ENCODE results near the gene SH2D7. TPM values are rescaled to one million over a fixed set of nuclear protein-coding genes. Genes with fewer than 3 reads are reported as not detected.
A peak's percentile ranks its signal among the peaks of the same experiment; 100 is the strongest.

SH2D7 gene
- total RNA-seq, 2 donors from 2014 or later: not detected

DNA sequence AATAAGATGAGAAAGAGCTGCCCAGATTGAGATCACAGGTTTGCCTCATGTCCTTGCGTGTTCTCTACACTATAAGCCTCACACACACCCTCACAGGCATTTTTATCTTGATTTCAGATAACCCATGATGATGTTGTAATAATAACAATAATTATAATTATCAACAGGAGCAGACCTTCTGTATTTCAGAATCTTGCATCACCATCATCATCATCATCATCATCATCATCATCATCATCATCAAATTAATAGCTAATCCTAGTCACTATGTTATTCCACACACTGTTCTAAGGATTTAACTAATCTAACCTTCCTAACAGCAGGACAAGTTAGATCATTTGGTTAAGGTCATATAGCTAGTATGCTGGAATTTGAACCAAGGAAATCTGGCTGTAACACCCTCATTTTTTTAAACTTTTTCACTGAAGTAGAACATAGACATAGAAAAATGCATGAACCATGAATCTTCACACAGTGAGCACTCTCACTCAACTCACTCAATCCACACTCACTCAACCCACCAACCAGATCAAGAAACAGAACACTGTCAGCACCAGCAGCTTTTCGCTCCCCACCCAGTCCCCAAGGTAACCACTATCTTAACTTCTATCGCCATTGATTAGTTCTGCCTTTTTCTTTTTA, 1.8 kb upstream of the SH2D7 start:
- peaks cover 7% of the 10 kb centered on the region for H3K4me1 Mint-ChIP-seq
- H3K9me3 ChIP-seq (ENCODE audit: control insufficient read depth, low read length, poor library complexity, severe bottlenecking): no peaks in the 10 kb centered on the region

DNA sequence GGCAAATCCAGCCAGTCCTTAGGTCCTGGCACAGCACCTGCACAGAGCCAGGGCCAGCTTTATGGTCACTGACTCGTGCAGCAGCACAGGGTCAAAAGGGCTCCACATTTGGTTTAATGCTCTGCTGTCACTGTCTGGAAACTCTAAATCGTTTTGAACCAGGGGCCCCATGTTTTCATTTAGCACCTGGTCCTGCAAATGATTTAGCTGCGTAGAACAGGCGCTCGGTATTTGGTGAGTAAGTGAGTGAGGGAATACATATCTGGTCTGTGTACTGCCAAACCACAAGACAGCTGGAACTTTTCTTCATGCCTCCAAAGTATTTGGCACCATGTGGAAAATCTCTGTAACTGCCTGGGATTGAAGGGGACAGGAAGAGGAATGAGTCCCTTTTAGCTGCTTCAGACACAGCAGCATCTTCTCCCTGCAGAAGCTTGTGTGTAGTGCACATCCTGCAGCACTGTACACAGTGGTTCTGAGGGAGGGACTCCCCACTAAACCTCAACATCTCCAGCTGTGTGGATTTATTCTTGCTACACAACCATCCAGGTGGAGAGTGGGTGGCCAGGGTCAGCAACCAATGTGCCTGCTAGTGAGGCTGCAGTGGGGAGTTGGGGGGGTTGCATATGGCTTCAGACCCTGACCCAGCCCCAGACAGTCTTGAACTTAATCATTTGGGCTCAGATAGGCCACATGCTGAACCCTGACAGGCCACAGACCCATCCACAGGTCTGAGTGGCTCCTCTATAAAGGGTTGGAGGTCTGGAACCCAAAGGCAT, 1.1 kb downstream of the SH2D7 start:
- H3K4me1 Mint-ChIP-seq: peaks cover 5% of the 10 kb centered on the region
- no peak for ATAC-seq
- H3K36me3 Mint-ChIP-seq (ENCODE audit: low read depth): peaks cover 2% of the 10 kb centered on the region

More for the DNA sequence above, 1.8 kb upstream of the SH2D7 start:
- no peak for ATAC-seq
- H3K27ac Mint-ChIP-seq: peak overlapping the region; percentile 10
- peaks cover 14% of the 10 kb centered on the region for H3K27me3 Mint-ChIP-seq
- no peak for DNase-seq
- peaks cover 2% of the 10 kb centered on the region for H3K36me3 Mint-ChIP-seq (ENCODE audit: low read depth)
- no peak overlapping the region for H3K4me3 Mint-ChIP-seq

DNA sequence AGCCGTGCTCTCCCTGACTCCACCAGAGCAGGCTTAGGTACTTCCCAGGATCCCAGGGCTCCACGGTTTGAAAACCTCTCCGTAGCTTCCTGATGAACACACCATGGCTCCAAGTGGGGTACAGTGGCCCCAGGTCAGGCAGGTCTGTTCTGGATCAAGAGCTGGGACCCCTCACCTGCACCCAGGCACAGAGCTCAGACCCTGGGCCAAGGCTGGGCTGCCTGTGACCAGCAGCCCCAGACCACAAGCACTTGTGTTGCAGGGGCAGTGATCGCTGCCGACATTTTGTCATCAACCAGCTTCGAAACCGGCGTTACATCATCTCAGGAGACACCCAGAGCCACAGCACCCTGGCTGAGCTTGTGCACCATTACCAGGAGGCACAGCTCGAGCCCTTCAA, 5.3 kb downstream of the SH2D7 start:
- H3K4me3 Mint-ChIP-seq: no peak overlapping the region
- H3K36me3 Mint-ChIP-seq (ENCODE audit: low read depth): no peaks in the 10 kb centered on the region
- ATAC-seq (no peak), DNase-seq (no peak)
- H3K4me1 Mint-ChIP-seq: peaks cover 4% of the 10 kb centered on the region
- no peak overlapping the region for H3K27ac Mint-ChIP-seq
- H3K9me3 ChIP-seq (ENCODE audit: control insufficient read depth, low read length, poor library complexity, severe bottlenecking): no peaks in the 10 kb centered on the region
- H3K27me3 Mint-ChIP-seq: peaks cover 6% of the 10 kb centered on the region

More for the DNA sequence above, 1.1 kb downstream of the SH2D7 start:
- no peaks in the 10 kb centered on the region for H3K9me3 ChIP-seq (ENCODE audit: control insufficient read depth, low read length, poor library complexity, severe bottlenecking)
- H3K4me3 Mint-ChIP-seq: no peak overlapping the region
- no peak for DNase-seq
- H3K27me3 Mint-ChIP-seq: peaks cover 14% of the 10 kb centered on the region
- H3K27ac Mint-ChIP-seq: peak overlapping the region; percentile 29

DNA sequence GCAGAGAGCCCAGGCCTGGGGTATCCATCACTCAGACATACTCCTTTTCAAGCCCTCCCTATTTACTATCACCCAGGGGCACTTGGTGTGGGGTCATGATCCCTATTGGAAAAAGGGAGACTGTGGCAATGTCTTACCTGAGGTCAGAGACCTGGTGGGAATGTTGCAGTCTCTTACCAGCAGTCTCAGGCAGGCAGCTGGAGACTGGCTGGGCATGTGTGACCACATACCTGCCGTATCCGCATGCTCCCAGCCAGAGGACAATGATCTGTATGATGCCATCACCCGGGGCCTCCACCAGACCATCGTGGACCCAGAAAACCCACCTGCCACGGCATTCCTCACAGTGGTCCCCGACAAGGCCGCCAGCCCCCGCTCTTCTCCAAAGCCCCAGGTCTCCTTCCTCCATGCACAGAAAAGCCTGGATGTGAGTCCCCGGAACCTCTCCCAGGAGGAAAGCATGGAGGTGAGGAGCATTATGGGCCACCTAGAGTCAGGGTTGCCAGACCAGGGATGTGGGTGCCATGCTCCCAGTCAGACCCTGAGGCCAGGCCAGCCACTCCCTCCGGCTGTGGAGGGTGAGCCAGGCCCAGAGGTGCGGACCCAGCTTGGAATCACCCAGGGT, 5.9 kb downstream of the SH2D7 start:
- Mint-ChIP-seq H3K4me1 (peaks cover 6% of the 10 kb centered on the region), H3K4me3 (no peak overlapping the region), H3K27ac (no peak overlapping the region), H3K36me3 (ENCODE audit: low read depth) (no peaks in the 10 kb centered on the region), H3K27me3 (peaks cover 6% of the 10 kb centered on the region)
- DNase-seq (no peak), ATAC-seq (no peak)
- no peaks in the 10 kb centered on the region for H3K9me3 ChIP-seq (ENCODE audit: control insufficient read depth, low read length, poor library complexity, severe bottlenecking)

DNA sequence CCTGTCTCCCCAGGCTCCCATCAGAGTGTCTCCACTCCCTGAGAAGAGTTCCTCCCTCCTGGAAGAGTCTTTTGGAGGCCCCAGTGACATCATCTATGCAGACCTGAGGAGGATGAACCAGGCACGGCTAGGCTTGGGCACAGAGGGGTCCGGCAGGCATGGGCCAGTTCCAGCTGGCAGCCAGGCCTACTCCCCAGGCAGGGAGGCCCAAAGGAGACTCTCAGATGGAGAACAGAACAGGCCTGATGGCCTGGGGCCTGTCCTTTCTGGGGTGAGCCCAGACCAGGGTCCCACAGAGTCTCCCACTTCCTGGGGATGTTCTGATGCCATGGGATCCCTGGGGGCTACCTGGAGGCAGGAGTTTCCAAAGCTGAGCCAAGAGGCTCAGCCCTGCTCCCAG, 8.5 kb downstream of the SH2D7 start:
- H3K9me3 ChIP-seq (ENCODE audit: control insufficient read depth, low read length, poor library complexity, severe bottlenecking): no peaks in the 10 kb centered on the region
- H3K4me1 Mint-ChIP-seq: peaks cover 30% of the 10 kb centered on the region
- H3K36me3 Mint-ChIP-seq (ENCODE audit: low read depth): no peaks in the 10 kb centered on the region
- ATAC-seq (no peak), DNase-seq (no peak)
- no peaks in the 10 kb centered on the region for H3K27me3 Mint-ChIP-seq
- peak overlapping the region; percentile 94 for H3K27ac Mint-ChIP-seq
- H3K4me3 Mint-ChIP-seq: no peak overlapping the region

DNA sequence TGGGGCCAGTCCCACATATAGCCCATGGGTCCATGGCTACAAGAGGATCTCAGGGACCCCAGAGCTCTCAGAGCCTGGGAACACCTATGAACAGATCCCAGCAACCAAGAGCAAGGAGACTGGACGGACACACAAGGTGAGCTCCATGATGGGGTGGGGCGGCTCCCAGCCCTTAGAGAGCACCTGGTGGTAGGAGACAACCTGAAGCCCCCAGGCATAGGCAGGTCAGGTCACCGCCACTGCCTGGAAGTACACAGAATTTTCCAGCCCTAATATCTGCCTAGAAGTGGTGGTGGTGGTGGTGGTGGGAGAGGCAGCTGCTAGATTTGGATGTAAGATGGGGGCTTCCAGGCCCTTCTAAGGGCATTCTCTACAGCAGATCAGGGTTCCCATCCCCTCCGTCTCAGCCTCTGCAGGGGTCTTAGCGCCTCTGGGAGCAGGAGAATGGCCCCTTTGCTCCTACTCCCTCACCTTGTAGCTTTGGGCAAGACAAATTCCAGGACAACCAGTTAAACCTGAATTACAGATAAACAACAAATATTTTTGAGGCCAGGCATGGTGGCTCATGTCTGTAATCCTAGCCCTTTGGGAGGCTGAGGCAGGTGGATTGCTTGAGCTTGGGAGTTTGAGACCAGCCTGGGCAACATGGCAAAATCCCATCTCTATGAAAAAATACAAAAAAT, 9.2 kb downstream of the SH2D7 start:
- H3K27ac Mint-ChIP-seq: peak overlapping the region; percentile 94

DNA sequence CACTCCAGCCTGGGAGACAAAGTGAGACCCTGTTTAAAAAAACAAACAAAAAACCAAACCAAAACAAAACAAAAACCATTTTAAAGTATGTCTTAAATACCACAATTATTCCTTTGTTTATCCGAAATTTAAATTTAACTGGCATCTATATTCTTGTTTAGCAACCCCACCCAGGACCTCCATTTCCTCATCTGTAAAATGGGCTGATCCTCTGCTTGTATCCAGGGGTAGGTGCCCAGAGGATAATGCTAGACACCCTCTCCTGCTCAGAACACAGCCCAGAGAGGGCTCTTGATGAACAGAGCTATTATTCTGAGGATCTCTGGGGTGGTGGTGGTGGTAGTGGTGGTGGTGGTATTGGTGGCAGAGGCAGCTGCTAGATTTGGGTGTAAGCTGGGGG, 9.8 kb downstream of the SH2D7 start:
- ATAC-seq (no peak), DNase-seq (no peak)
- H3K27me3 Mint-ChIP-seq: no peaks in the 10 kb centered on the region
- peak overlapping the region; percentile 94 for H3K27ac Mint-ChIP-seq
- H3K36me3 Mint-ChIP-seq (ENCODE audit: low read depth): no peaks in the 10 kb centered on the region
- H3K9me3 ChIP-seq (ENCODE audit: control insufficient read depth, low read length, poor library complexity, severe bottlenecking): no peaks in the 10 kb centered on the region
- H3K4me3 Mint-ChIP-seq: no peak overlapping the region
- peaks cover 36% of the 10 kb centered on the region for H3K4me1 Mint-ChIP-seq

More for the DNA sequence above, 9.2 kb downstream of the SH2D7 start:
- peaks cover 34% of the 10 kb centered on the region for H3K4me1 Mint-ChIP-seq
- peak overlapping the region; percentile 12 for H3K4me3 Mint-ChIP-seq
- DNase-seq (no peak), ATAC-seq (no peak)
- no peaks in the 10 kb centered on the region for H3K9me3 ChIP-seq (ENCODE audit: control insufficient read depth, low read length, poor library complexity, severe bottlenecking)
- no peaks in the 10 kb centered on the region for H3K27me3 Mint-ChIP-seq
- no peaks in the 10 kb centered on the region for H3K36me3 Mint-ChIP-seq (ENCODE audit: low read depth)

DNA sequence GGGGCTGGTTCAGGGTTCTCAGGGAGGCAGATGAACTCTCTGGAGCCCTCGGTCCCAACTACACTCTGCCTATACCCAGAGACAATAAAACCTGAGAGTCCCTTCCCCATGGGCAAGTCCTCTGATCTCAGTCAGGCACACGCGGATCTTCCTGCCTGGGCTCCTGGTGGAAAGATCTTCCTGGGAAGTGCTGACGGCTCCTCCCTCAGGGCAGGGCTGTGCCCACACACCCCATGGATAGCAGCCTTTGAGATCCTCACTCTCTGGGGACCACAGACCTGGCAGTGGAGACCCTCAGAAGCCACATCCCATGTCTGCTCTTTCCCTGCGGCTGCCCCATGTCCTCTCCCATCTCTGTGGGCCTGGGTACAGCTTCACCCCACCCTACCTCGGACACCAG, 10.4 kb downstream of the SH2D7 start:
- peak overlapping the region; percentile 94 for H3K27ac Mint-ChIP-seq
- DNase-seq: no peak
- no peaks in the 10 kb centered on the region for H3K27me3 Mint-ChIP-seq
- no peaks in the 10 kb centered on the region for H3K36me3 Mint-ChIP-seq (ENCODE audit: low read depth)
- ATAC-seq: no peak
- no peaks in the 10 kb centered on the region for H3K9me3 ChIP-seq (ENCODE audit: control insufficient read depth, low read length, poor library complexity, severe bottlenecking)
- H3K4me3 Mint-ChIP-seq: no peak overlapping the region
- H3K4me1 Mint-ChIP-seq: peaks cover 36% of the 10 kb centered on the region

DNA sequence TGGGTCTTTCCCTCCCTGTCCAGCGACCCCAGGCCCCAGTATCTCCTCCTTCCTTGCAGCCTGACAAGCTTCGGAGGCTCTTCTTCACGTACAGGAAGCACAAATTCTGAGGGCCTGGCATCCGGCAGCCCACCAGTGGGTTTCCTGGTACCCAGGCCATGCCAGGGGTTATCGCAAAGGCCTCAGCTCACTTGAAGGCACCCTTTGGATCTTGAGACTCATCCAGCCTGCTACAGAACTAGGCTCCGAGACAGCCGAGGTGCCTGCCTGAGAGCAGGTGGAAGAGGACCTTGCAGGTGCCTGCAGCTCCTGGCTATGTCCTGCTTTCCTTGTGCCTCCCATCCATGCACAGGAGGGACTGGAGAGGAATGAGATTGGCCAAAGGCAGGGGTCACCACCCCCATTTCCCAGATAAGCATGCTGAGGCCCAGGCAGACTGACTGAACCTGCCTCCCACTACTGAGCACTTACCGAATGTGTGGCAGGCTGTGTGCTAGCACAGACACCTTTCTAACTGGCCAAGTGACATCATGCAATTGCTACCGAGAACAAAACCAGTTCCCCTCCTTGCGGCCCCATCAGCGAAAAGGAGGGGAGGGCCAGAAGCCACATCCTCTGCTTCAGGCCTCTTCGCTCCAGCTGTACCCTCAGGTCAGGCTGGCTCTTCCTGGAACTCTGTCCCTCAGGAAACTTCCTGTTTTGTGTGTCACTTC, 11.2 kb downstream of the SH2D7 start:
- peak overlapping the region; percentile 72 for H3K4me3 Mint-ChIP-seq
- H3K27me3 Mint-ChIP-seq: no peaks in the 10 kb centered on the region
- H3K4me1 Mint-ChIP-seq: peaks cover 38% of the 10 kb centered on the region

DNA sequence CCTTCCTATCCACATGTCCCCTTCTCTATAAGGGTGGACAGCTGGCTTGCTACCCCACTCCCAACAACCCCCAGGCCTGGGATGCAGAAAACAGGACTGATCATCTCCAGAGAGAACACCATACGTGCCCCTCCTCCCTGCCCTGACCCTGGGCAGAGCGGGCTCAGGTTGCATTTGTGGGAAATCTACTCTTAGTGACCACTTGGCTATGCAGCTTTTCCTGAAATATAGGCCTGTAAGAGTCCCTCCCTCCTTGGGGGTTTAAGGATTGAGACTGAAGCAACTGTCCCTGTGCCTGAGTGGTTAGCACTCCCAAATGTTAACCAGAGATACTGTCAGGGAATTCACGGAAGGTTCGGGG, 11.7 kb downstream of the SH2D7 start:
- Mint-ChIP-seq H3K4me1 (peaks cover 41% of the 10 kb centered on the region), H3K36me3 (ENCODE audit: low read depth) (no peaks in the 10 kb centered on the region), H3K4me3 (peak overlapping the region; percentile 72), H3K27ac (peak overlapping the region; percentile 94), H3K27me3 (no peaks in the 10 kb centered on the region)
- ATAC-seq (peak; percentile 4), DNase-seq (no peak)
- H3K9me3 ChIP-seq (ENCODE audit: control insufficient read depth, low read length, poor library complexity, severe bottlenecking): no peaks in the 10 kb centered on the region

More for the DNA sequence above, 11.2 kb downstream of the SH2D7 start:
- peak overlapping the region; percentile 94 for H3K27ac Mint-ChIP-seq
- no peaks in the 10 kb centered on the region for H3K9me3 ChIP-seq (ENCODE audit: control insufficient read depth, low read length, poor library complexity, severe bottlenecking)
- ATAC-seq (peak; percentile 67), DNase-seq (peak in 1 of 3 donors; percentile 22)
- no peaks in the 10 kb centered on the region for H3K36me3 Mint-ChIP-seq (ENCODE audit: low read depth)

DNA sequence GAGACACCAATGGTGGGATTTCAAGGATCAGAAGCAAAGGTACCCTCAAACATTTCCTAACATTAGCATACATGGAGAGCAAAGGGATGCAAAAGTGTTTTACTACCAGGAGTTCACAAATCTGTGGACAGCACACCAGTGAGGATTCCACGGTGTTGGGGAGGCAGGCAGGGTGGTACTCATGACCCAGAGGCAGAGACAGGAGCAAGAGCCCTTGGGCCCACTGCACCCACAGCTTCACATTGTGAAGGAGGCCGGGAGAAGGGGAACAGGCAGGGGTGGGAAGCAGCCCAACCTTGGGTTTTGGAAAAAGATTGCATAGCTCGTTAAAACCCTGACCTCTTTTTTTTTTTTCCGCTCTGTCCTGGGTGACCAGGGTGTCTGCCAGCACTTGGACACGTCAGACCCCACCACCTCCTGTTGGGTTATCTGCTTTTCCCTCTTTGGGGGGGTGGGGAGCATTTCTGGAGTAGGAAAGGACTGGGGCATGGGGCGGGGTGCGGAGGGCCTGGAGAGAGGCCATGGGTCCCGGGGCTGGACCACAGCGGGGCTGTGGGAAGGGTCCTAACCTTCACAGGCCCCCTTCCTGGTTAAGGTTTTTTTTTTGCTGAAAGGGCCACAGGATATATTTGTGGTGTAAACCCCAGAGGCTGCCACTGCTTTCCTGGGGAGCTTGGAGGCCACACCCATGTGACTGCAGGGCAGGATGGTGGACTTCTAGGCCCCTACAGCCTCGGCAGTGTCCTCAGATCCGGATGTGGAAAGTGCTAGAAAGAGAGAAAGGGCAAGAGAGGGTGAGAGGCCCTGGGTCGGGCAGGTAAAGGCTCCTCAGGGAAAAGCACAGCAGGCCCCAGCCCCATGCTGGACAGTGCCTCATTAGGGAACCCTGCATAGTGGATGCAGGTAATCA, 12.5 kb downstream of the SH2D7 start:
- H3K4me1 Mint-ChIP-seq: peaks cover 41% of the 10 kb centered on the region
- DNase-seq (no peak), ATAC-seq (no peak)
- no peaks in the 10 kb centered on the region for H3K27me3 Mint-ChIP-seq
- peak overlapping the region; percentile 94 for H3K27ac Mint-ChIP-seq
- peak overlapping the region; percentile 72 for H3K4me3 Mint-ChIP-seq
- no peaks in the 10 kb centered on the region for H3K36me3 Mint-ChIP-seq (ENCODE audit: low read depth)
- no peaks in the 10 kb centered on the region for H3K9me3 ChIP-seq (ENCODE audit: control insufficient read depth, low read length, poor library complexity, severe bottlenecking)
